ENCODE results near the gene DDX59. TPM values are rescaled to one million over a fixed set of nuclear protein-coding genes. Genes with fewer than 3 reads are reported as not detected.

Gene DDX59
- total RNA-seq, 6 experiments from 2014 or later, result 6.7 to 12.4 (median 8.8) TPM

DNA sequence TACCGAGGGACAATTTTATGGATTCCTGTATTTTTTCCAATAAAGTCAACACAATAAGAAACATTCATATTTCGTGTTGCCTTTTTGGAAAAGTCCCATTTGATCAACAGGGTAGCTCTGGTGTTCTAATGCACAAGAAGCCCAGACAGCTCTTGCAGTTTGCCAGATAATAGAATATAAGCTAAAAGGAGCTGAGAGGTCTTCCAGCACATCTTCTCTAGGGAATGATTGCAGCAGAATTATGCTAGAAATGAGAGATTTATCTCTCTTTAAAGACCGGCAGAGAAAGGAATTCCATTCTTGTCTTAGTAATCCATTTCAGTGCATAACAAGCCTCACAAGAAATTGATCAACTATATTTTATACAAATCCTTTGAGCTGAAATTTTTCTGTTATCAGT, 25.0 kb upstream of the DDX59 start:
- no peaks in the 10 kb centered on the region for H3K27me3 ChIP-seq
- TF ChIP-seq, protein P1, sequence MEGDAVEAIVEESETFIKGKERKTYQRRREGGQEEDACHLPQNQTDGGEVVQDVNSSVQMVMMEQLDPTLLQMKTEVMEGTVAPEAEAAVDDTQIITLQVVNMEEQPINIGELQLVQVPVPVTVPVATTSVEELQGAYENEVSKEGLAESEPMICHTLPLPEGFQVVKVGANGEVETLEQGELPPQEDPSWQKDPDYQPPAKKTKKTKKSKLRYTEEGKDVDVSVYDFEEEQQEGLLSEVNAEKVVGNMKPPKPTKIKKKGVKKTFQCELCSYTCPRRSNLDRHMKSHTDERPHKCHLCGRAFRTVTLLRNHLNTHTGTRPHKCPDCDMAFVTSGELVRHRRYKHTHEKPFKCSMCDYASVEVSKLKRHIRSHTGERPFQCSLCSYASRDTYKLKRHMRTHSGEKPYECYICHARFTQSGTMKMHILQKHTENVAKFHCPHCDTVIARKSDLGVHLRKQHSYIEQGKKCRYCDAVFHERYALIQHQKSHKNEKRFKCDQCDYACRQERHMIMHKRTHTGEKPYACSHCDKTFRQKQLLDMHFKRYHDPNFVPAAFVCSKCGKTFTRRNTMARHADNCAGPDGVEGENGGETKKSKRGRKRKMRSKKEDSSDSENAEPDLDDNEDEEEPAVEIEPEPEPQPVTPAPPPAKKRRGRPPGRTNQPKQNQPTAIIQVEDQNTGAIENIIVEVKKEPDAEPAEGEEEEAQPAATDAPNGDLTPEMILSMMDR (IDR thresholded peaks at IDR 0.05), result no peak
- no peak for TF ChIP-seq POLR2A (IDR thresholded peaks at IDR 0.05)
- intact Hi-C loops (cut with DNase I), result no loop called here
- 52% methylated on average over 3 of the region's 3 CpGs for WGBS (ENCODE audit: insufficient coverage, low coverage, low lambda C conversion rate, missing lambda C conversion rate)
- DNase-seq (no peak), ATAC-seq (no peak)
- H3K9me3 ChIP-seq, result no peaks in the 10 kb centered on the region
- H3K27ac ChIP-seq, result no peak overlapping the region
- H3K4me1 ChIP-seq, result no peaks in the 10 kb centered on the region
- H3K36me3 ChIP-seq, result no peaks in the 10 kb centered on the region
- no peak overlapping the region for H3K4me3 ChIP-seq

DNA sequence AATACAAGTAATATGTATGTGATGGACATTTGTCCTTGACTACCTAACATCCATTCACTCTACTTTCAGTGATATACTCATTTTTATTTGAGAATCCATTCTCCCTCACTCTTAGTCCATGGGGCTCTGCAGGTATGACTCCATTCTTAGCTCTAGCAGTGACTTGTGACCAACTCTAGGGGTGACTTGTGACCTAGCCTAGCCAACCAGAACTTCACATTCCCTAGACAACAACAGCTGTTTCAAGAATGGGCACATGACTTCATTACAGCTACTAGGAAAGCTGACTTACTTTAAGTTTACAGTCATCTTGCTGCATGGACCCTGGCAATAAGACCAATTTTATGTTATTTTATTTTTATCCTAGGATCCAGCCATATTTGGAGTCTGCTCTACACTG, 23.6 kb upstream of the DDX59 start:
- no peak overlapping the region for H3K27ac ChIP-seq
- no peaks in the 10 kb centered on the region for H3K27me3 ChIP-seq
- no peaks in the 10 kb centered on the region for H3K4me1 ChIP-seq
- no peak for DNase-seq
- TF ChIP-seq, protein P1 (IDR thresholded peaks at IDR 0.05), result no peak
- no peak for TF ChIP-seq POLR2A (IDR thresholded peaks at IDR 0.05)
- no peaks in the 10 kb centered on the region for H3K9me3 ChIP-seq
- no peaks in the 10 kb centered on the region for H3K36me3 ChIP-seq
- intact Hi-C loops (cut with DNase I), result no loop called here
- no peak overlapping the region for H3K4me3 ChIP-seq
- ATAC-seq, result no peak

DNA sequence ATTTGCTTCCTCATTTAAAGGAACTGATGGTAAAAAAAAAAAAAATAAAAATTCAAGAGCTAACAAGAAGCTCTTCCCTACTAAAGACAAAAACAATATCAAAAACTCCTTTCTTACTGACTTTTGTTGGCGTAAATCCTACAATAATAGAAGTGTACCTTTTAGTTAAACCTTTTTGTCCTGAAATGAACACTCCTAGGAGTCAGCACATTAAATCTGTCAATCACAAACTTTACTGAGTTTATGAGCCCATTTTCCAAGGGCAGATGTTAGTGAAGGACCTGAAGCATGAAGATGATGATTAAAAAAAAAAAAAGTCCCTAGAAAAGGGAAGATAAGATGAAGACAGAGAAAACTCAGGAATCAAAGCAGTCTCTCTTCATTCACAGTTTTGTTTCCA, 22.6 kb upstream of the DDX59 start:
- intact Hi-C loops (cut with DNase I), result no loop called here
- Histone ChIP-seq H3K9me3 (no peaks in the 10 kb centered on the region), H3K27ac (no peak overlapping the region), H3K4me1 (no peaks in the 10 kb centered on the region), H3K36me3 (no peaks in the 10 kb centered on the region), H3K27me3 (no peaks in the 10 kb centered on the region), H3K4me3 (no peak overlapping the region)
- DNase-seq (no peak), ATAC-seq (no peak)
- TF ChIP-seq POLR2A (IDR thresholded peaks at IDR 0.05), result no peak
- TF ChIP-seq, protein P1 (IDR thresholded peaks at IDR 0.05), result no peak
- 78% methylated on average over 1 of the region's 1 CpG for WGBS (ENCODE audit: insufficient coverage, low coverage, low lambda C conversion rate, missing lambda C conversion rate)

DNA sequence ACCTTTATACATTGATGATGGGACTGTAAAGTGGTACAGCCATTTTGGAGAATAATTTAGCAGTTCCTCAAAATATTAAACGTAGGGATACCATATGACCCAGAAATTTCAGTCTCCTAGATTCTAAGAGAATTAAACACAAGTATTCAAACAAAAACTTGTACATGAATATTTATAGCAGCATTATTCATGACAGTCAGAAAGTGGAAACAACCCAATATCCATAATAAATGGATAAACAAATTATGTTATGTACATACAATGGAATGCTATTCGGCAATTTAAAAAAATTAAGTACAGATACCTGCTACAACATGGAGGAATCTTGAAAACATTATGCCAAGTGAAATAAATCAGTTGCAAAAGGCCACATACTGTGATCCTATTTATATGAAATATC, 16.9 kb upstream of the DDX59 start:
- TF ChIP-seq, protein P1 (IDR thresholded peaks at IDR 0.05), result no peak
- TF ChIP-seq POLR2A (IDR thresholded peaks at IDR 0.05), result no peak
- no peaks in the 10 kb centered on the region for H3K9me3 ChIP-seq
- H3K4me1 ChIP-seq, result no peaks in the 10 kb centered on the region
- no peak for DNase-seq
- H3K36me3 ChIP-seq, result no peaks in the 10 kb centered on the region
- no peak for ATAC-seq
- H3K27me3 ChIP-seq, result no peaks in the 10 kb centered on the region
- H3K27ac ChIP-seq, result no peak overlapping the region
- intact Hi-C loops (cut with DNase I), result no loop called here
- 17% methylated on average over 2 of the region's 2 CpGs for WGBS (ENCODE audit: insufficient coverage, low coverage, low lambda C conversion rate, missing lambda C conversion rate)
- H3K4me3 ChIP-seq, result no peak overlapping the region

DNA sequence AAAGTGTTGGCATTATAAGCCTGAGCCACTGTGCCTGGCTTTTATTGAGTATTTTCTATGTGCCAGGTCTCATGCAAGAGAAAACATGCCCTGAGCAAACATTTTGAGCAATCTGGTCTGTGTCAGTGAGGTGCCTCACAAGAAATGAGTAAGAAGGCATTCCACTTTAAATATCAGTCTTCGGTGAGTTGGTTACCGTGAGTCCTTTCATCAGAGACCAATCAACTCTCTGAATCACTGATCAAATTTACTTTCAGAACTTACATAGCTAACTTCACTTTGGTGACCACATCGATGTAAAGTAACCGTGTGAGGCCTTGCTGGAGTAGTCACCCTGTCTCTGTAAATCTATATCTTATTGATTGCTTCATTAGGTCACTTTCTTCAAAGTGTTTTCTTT, 14.3 kb upstream of the DDX59 start:
- no peak overlapping the region for H3K4me3 ChIP-seq
- TF ChIP-seq POLR2A (IDR thresholded peaks at IDR 0.05), result no peak
- TF ChIP-seq, protein P1 (IDR thresholded peaks at IDR 0.05), result no peak
- H3K27me3 ChIP-seq, result no peaks in the 10 kb centered on the region
- DNase-seq (no peak), ATAC-seq (no peak)
- H3K36me3 ChIP-seq, result no peaks in the 10 kb centered on the region
- no peaks in the 10 kb centered on the region for H3K9me3 ChIP-seq
- intact Hi-C loops (cut with DNase I), result no loop called here
- H3K4me1 ChIP-seq, result no peaks in the 10 kb centered on the region
- no peak overlapping the region for H3K27ac ChIP-seq
- WGBS (ENCODE audit: insufficient coverage, low coverage, low lambda C conversion rate, missing lambda C conversion rate), result 62% methylated on average over 4 of the region's 4 CpGs
